ENCODE measurements around the gene GTSF1L. TPM values are rescaled to one million over a fixed set of nuclear protein-coding genes. Genes with fewer than 3 reads are reported as not detected.

GTSF1L gene
- polyA plus RNA-seq, 1 experiment, result not detected

DNA sequence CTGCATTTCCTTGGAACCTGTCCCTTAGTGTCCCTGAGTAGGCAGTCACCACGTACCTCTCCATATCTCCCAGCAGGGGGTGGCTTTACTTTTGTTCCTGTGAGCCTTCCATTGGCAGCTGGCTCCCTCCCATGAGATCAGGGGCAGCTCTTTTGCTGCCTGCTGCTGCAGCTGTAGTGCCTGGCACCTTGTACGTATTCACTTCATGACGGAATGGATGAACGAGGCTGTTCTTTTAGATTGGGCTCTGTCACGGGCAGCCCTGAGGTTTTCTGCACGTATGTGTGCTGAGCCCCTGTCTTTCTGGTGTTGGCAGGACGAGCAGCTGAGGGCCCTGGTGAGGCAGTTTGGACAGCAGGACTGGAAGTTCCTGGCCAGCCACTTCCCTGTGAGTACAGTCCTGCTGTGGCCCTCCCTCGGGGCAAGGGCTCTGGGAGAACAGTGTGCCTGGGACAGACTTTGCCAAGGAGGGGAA, 45.3 kb downstream of the GTSF1L start:
- ChIA-PET POLR2A (no interaction called here), CTCF (interaction anchor here (0.6 to 3.4 kb wide), 6 partner anchors 10 to 404 kb away, joined by 3 to 23 read pairs (median 4); no protein-coding TSS in a partner anchor)
- TF ChIP-seq, protein P1, sequence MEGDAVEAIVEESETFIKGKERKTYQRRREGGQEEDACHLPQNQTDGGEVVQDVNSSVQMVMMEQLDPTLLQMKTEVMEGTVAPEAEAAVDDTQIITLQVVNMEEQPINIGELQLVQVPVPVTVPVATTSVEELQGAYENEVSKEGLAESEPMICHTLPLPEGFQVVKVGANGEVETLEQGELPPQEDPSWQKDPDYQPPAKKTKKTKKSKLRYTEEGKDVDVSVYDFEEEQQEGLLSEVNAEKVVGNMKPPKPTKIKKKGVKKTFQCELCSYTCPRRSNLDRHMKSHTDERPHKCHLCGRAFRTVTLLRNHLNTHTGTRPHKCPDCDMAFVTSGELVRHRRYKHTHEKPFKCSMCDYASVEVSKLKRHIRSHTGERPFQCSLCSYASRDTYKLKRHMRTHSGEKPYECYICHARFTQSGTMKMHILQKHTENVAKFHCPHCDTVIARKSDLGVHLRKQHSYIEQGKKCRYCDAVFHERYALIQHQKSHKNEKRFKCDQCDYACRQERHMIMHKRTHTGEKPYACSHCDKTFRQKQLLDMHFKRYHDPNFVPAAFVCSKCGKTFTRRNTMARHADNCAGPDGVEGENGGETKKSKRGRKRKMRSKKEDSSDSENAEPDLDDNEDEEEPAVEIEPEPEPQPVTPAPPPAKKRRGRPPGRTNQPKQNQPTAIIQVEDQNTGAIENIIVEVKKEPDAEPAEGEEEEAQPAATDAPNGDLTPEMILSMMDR (IDR thresholded peaks at IDR 0.05; ENCODE audit: insufficient read depth, low read depth, low read length), result peak; percentile 30; the same call in 1 of the 2 replicates
- Histone ChIP-seq H3K36me3 (ENCODE audit: control insufficient read depth, insufficient read depth, low read length) (no peaks in the 10 kb centered on the region), H3K4me3 (ENCODE audit: low read depth, low read length) (no peak overlapping the region), H3K27me3 (ENCODE audit: control insufficient read depth, insufficient read depth, low read length) (no peaks in the 10 kb centered on the region)
- DNase-seq (ENCODE audit: low read depth), result no peak

DNA sequence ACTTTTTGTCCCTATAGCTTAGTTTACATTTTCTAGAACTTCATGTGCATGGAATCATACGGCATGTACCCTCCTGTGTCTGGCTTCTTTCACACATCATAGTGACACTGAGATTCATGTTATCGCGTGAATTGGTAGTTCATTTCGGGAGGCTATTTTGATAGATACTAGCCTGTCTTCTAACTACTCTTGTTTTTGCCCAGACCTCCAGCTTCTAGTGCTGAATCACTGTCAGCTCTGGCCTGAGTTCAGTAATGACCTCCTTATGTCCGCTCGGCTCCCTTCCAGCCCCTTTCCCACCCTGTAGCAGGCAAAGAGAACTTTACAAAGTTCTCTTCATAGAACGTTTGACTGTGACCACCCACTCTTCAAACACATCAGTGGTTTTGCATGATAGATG, 45.8 kb downstream of the GTSF1L start:
- ChIA-PET CTCF (interaction anchor here (0.5 to 3.4 kb wide), 7 partner anchors 11 to 143 kb away, joined by 3 to 23 read pairs (median 4); no protein-coding TSS in a partner anchor), POLR2A (no interaction called here)
- H3K36me3 ChIP-seq (ENCODE audit: control insufficient read depth, insufficient read depth, low read length), result no peaks in the 10 kb centered on the region
- TF ChIP-seq, protein P1 (IDR thresholded peaks at IDR 0.05; ENCODE audit: insufficient read depth, low read depth, low read length), result no peak
- no peak for DNase-seq (ENCODE audit: low read depth)
- no peak overlapping the region for H3K4me3 ChIP-seq (ENCODE audit: low read depth, low read length)
- no peaks in the 10 kb centered on the region for H3K27me3 ChIP-seq (ENCODE audit: control insufficient read depth, insufficient read depth, low read length)

DNA sequence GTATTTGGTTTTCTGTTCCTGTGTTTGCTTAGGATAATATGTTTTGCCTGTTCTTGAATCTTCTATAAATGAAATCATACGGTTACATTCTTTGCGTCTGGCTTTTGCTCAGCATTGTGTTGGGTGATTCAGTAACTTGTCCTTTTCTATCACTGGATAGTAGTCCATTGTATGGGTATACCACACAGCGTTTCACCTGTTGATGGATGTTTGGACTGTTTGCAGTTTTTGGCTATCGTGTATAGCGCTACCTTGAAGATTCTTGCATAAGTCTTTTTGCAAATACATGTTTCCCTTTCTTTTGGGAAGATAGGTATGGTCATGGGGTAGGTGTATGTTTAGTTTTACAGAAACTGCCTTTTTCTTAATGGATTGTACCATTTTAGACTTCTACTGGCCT, 50.4 kb downstream of the GTSF1L start:
- 0 out of 2 replicates have a peak, but pooled peaks cover 1% of the 10 kb centered on the region for H3K36me3 ChIP-seq (ENCODE audit: control insufficient read depth, insufficient read depth, low read length)
- TF ChIP-seq, protein P1 (IDR thresholded peaks at IDR 0.05; ENCODE audit: insufficient read depth, low read depth, low read length), result no peak
- ChIA-PET CTCF (no interaction called here), POLR2A (no interaction called here)
- DNase-seq (ENCODE audit: low read depth), result no peak
- H3K27me3 ChIP-seq (ENCODE audit: control insufficient read depth, insufficient read depth, low read length), result no peaks in the 10 kb centered on the region
- H3K4me3 ChIP-seq (ENCODE audit: low read depth, low read length), result no peak overlapping the region

Other genes with a start within 250 kb of the GTSF1L start
- 3.0 and 4.5 TPM in 2 replicates for gene L3MBTL1, start 219.3 kb downstream of the GTSF1L start, polyA plus RNA-seq (2011; rRNA removed)
- gene SGK2, start 168.0 kb downstream of the GTSF1L start, polyA plus RNA-seq (2011; rRNA removed), result 0.16 and 0.47 TPM in 2 replicates
- 47.4 and 47.6 TPM in 2 replicates for gene IFT52, start 136.1 kb downstream of the GTSF1L start, polyA plus RNA-seq (2011; rRNA removed)
- gene MYBL2, start 59.9 kb downstream of the GTSF1L start, polyA plus RNA-seq (2011; rRNA removed), result 6.4 and 9.8 TPM in 2 replicates
- 4.3 and 7.6 TPM in 2 replicates for gene TOX2, start 187.8 kb upstream of the GTSF1L start, polyA plus RNA-seq (2011; rRNA removed)

All from BJ (cell line).